HepG2 (cell line): ENCODE data around the gene NRG3.

Source experiments
- AGO2 ChIP-seq: fragments of 200-400 bp; formaldehyde crosslinking; optimal IDR thresholded peaks from 2 replicates; pipeline ENCODE3; 2017; ENCODE audit warnings: mild to moderate bottlenecking, low read depth, low read length, moderate library complexity
- CTCF ChIP-seq: sonication (generic); formaldehyde crosslinking; IDR thresholded peaks from 2 replicates; pipeline ENCODE4 v1.5.0; 2020; ENCODE audit warnings: mild to moderate bottlenecking, missing genetic modification reagents, moderate library complexity
- DMAP1 ChIP-seq: IDR thresholded peaks from 2 replicates; pipeline ENCODE4 v1.6.1; 2016
- ERF ChIP-seq: IDR thresholded peaks from 2 replicates; pipeline ENCODE4 v1.6.1; 2018; ENCODE audit warnings: missing biosample characterization, missing genetic modification reagents
- HMG20A ChIP-seq: IDR thresholded peaks from 2 replicates; pipeline ENCODE4 v1.6.1; 2016; ENCODE audit warnings: borderline replicate concordance
- HNF4A ChIP-seq: sonication (generic); formaldehyde crosslinking; IDR thresholded peaks from 2 replicates; pipeline ENCODE4 v1.4.0; 2020; ENCODE audit warnings: missing genetic modification reagents
- SP2 ChIP-seq: sonication (generic); formaldehyde crosslinking; IDR thresholded peaks from 2 replicates; pipeline ENCODE4 v1.5.1; 2020; ENCODE audit warnings: mild to moderate bottlenecking, missing genetic modification reagents
- ZNF124 ChIP-seq: sonication (generic); formaldehyde crosslinking; IDR thresholded peaks from 2 replicates; pipeline ENCODE4 v1.4.0; 2020; ENCODE audit warnings: missing genetic modification reagents
- ZNF205 ChIP-seq: IDR thresholded peaks from 2 replicates; pipeline ENCODE4 v1.6.1; 2018; ENCODE audit warnings: missing biosample characterization, missing genetic modification reagents
- ZNF224 ChIP-seq: sonication (generic); formaldehyde crosslinking; IDR thresholded peaks from 2 replicates; pipeline ENCODE4 v1.5.0; 2020; ENCODE audit warnings: mild to moderate bottlenecking, missing genetic modification reagents
- ZNF263 ChIP-seq: sonication (generic); formaldehyde crosslinking; IDR thresholded peaks from 2 replicates; pipeline ENCODE4 v1.4.0; 2020; ENCODE audit warnings: missing genetic modification reagents

GRCh38 chr10:81848931-81849330, 26.1 kb upstream of the NRG3 start:
- TF ChIP-seq HMG20A = no peak
- no peak for TF ChIP-seq ZNF124
- TF ChIP-seq ZNF224 (CRISPR knock-in tag) = no peak
- no peak for TF ChIP-seq DMAP1 (CRISPR knock-in tag)
- no peak for TF ChIP-seq ERF (CRISPR knock-in tag)
- no peak for TF ChIP-seq ZNF263 (CRISPR knock-in tag)
- TF ChIP-seq SP2 = no peak
- no peak for TF ChIP-seq CTCF
- TF ChIP-seq AGO2 = no peak
- no peak for TF ChIP-seq HNF4A
- TF ChIP-seq ZNF205 (CRISPR knock-in tag) = no peak
